ENCODE data around the gene TECPR2.

Gene TECPR2

DNA sequence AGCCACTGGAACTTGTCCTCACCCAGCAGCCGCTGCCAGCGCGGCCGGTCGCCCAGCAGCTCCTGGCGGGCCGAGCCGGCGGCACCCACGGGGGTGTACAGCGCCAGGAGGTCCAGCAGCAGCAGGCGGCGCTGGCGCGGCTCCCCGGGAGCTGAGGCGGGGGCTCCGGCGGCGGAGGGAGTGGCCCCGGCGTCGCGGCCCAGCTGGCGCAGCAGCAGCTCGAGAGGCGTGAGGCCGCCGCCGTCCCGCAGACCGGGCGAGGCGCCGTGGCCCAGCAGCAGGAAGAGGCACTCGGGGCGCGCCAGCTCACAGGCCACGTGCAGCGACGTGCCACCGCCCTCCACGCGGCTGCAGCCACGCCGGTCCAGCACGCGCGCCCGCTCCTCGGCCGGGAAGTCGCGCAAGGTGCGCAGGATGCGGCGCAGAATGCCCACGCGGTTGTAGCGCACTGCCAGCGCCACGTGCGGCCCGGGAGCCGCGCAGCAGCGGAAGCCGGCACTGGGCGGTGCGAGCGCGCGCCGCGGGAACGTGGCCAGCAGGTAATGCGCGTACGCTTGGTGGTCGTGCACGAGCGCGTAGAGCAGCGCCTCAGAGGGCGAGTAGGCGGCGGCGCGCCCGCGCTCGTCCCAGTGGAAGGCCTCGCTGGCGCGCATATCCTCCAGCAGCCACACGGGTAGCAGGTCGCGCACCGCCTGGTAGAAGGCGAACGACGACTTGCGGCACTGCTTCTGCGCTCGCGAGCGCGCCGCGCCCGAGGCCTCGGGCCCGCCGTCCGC lies 144.5 kb downstream of the TECPR2 start:
- no peak for DNase-seq (ENCODE audit: low read depth)

DNA sequence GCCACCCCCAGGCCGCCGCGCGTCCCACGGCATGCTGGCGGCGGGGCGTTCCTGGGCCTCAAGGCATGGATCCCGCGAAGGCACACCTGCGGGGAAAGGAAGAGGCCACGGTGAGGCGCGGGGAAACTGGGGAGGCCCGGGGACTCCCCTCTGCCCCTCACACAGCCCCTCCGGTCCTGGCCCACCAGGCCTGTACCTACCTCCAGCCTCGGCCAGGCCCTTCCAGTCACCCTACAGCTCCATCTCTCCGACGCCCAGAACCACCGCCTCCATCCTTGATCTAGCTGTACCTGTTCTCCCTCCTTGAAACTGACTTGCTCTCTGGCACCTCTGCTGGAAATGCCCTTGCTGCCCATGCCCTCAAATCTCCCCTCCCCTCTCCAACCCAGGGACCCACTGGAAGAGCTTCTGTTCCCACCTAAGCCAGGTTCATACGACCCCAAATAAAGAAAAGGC lies 145.1 kb downstream of the TECPR2 start:
- DNase-seq (ENCODE audit: low read depth): no peak
- peak overlapping the region; percentile 75 for H3K4me3 ChIP-seq (ENCODE audit: low read depth, low read length)

More for the DNA sequence above, 144.5 kb downstream of the TECPR2 start:
- TF ChIP-seq, protein P1, sequence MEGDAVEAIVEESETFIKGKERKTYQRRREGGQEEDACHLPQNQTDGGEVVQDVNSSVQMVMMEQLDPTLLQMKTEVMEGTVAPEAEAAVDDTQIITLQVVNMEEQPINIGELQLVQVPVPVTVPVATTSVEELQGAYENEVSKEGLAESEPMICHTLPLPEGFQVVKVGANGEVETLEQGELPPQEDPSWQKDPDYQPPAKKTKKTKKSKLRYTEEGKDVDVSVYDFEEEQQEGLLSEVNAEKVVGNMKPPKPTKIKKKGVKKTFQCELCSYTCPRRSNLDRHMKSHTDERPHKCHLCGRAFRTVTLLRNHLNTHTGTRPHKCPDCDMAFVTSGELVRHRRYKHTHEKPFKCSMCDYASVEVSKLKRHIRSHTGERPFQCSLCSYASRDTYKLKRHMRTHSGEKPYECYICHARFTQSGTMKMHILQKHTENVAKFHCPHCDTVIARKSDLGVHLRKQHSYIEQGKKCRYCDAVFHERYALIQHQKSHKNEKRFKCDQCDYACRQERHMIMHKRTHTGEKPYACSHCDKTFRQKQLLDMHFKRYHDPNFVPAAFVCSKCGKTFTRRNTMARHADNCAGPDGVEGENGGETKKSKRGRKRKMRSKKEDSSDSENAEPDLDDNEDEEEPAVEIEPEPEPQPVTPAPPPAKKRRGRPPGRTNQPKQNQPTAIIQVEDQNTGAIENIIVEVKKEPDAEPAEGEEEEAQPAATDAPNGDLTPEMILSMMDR (IDR thresholded peaks at IDR 0.05; ENCODE audit: control insufficient read depth, extremely low read depth, insufficient read depth): no peak
- H3K4me3 ChIP-seq (ENCODE audit: low read depth, low read length): no peak overlapping the region

GRCh38 chr14:102508410-102508773 lies 145.7 kb downstream of the TECPR2 start:
- TF ChIP-seq, protein P1 (IDR thresholded peaks at IDR 0.05; ENCODE audit: control insufficient read depth, extremely low read depth, insufficient read depth): no peak
- DNase-seq (ENCODE audit: low read depth): peak; percentile 75
- peak overlapping the region; percentile 75 for H3K4me3 ChIP-seq (ENCODE audit: low read depth, low read length)

More for the DNA sequence above, 145.1 kb downstream of the TECPR2 start:
- TF ChIP-seq, protein P1 (IDR thresholded peaks at IDR 0.05; ENCODE audit: control insufficient read depth, extremely low read depth, insufficient read depth): peak; percentile 35; the same call in 1 of the 2 replicates

- DNase-seq (ENCODE audit: low read depth): no peak
- peak overlapping the region; percentile 75 for H3K4me3 ChIP-seq (ENCODE audit: low read depth, low read length)
- TF ChIP-seq, protein P1 (IDR thresholded peaks at IDR 0.05; ENCODE audit: control insufficient read depth, extremely low read depth, insufficient read depth): no peak
Measured at GRCh38 chr14:102508774-102509745, 146.3 kb downstream of the TECPR2 start.

GRCh38 chr14:102509746-102510615 lies 147.2 kb downstream of the TECPR2 start, which contains the start of gene ANKRD9:
ANKRD9 (minus strand) TSS chr14:102509776; CDS start chr14:102507889, 1,887 bp downstream.
- DNase-seq (ENCODE audit: low read depth): peak; percentile 63
- peak within 1 kb of the TSS; percentile 75 for H3K4me3 ChIP-seq (ENCODE audit: low read depth, low read length)
- TF ChIP-seq, protein P1 (IDR thresholded peaks at IDR 0.05; ENCODE audit: control insufficient read depth, extremely low read depth, insufficient read depth): 0 out of 2 replicates have a peak, but pooled peaks have one; percentile 1

Data from LNCaP clone FGC (cell line).